CMK (cell line): ENCODE results near the gene MAP7.
"Not testable (repeated sequence)": the region's sequence is repeated elsewhere in the genome, so short reads cannot be mapped to it uniquely, and the experiment has no call there.

Experiments used
- DNase-seq: peaks from one replicate; pipeline ENCODE4 v3.0.0-alpha.2; 2010; ENCODE audit warnings: low read depth

Gene MAP7

DNA sequence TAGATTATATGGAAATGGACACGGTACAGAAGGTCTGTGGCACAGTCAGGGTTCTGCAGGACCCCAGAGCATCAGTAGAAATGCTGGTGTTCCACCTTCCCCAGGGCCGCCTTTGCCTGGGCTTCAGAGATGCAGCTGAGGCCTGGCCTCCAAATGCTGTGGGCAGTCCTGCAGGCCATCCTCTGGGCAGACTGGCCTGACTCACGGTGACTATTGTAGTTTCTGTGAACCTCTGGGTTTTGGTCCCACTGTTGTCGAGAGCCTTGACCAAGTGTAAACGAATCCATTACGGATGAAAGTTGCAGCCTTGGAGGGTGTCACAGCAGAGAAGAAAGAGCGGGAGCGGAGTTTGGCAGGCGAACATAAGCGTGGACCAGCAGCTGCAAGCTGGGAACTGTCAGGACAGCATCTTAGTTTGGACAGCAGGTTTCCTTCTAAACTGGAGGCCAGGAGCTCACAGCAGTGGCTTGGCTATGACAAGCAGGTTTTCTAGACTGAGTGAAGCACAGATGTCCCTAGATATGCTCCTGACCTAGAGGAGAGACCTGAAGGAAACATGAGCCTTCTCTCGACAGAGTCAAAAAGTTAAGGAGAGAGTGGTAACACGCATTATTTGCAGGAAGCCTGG lies 214.4 kb downstream of the MAP7 start:
- DNase-seq: no peak

DNA sequence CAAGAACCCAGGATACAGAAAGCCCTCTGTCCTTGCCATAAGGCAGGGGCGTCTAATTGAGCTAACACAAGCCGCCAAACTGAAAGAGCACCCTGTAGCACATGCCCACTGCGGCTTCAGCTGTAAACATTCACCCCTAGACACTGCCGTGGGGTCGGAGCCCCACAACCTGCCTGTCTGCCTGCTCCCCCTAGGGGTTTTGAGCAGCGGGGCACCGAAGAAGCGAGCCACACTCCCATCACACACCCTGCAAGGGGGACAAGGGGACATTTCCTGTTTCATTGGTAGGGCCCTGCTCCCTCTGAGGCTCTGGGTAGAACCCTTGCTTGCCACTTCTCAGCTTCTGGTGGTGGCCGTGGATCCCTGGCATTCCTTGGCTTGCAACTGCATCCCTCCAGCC lies 215.4 kb downstream of the MAP7 start:
- no peak for DNase-seq

DNA sequence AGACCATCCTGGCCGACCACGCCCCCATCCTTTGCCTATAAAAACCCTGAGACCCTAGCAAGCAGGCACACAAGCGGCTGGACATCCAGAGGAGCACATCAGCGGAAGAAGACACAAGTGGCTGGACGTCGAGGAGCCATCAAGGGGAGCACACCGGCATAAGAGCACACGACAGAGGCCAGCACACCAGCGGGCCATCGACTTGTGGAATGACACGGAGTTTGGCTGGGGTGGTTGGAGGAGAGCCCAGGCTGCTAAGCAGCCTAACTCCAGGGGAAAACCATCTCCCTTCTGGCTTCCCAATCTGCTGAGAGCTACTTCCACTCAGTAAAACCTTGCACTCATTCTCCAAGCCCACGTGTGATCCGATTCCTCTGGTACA lies 215.8 kb downstream of the MAP7 start:
- DNase-seq: no peak

DNA sequence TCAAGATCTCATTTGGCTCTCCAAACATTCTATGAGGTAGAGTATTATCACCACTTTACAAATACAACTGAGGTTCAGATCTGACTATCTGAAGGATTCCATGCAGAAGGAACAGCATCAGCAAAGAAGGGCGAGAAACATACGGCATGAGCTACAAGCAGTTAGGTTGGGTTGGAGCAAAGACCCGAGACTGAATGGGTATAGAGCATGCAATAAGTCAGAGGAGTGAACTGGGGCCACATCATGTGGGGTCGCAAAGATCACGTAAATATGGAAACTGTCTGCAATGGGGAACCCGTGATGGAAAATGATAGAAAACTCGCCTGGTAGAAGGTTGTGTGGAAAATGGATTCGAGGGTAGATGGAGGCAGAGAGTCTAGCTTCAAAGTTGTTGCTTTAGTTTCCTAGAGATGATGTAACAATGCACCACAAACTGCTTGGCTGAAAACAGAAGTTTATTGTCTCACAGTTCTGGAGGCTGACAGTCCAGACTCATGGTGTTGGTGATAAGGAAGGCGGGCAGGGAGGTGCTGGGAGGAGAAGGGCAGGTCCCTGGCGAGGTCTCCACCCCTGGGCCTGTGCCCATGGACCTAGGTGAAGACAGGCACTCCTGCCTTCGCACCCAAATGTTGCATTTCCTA lies 216.3 kb downstream of the MAP7 start:
- no peak for DNase-seq

DNA sequence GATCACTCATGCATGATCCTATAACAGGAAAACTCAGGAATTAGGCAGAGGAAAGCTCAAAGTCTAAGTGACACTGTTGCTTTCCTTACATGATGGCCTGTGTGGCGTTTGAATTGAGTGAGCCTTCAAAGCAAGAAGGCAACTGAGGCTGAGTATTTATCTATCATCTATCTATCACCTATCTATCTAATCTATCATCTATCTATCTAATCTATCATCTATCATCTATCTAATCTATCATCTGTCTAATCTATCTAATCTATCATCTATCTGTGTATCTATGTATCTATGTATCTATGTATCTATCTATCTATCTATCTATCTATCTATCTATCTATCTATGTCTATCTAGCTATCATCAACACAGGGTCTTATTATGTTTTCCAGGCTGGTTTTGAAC lies 218.8 kb downstream of the MAP7 start:
- DNase-seq: no peak

DNA sequence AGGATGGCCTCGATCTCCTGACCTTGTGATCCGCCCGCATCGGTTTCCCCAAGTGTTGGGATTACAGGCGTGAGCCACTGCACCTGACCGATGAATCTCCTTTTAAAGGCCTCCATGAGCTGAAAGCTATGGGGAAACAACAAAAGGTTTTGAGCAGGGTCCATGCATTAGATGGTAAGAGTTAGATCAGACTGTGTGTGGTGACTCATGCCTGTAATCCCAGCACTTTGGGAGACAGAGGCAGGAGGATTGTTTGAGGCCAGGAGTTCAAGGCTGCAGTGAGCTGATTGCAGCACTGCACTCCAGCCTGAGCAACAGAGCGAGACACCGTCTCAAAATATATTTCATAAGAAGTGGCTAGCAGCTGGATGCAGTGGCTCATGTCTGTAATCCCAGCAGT lies 219.6 kb downstream of the MAP7 start:
- no peak for DNase-seq

DNA sequence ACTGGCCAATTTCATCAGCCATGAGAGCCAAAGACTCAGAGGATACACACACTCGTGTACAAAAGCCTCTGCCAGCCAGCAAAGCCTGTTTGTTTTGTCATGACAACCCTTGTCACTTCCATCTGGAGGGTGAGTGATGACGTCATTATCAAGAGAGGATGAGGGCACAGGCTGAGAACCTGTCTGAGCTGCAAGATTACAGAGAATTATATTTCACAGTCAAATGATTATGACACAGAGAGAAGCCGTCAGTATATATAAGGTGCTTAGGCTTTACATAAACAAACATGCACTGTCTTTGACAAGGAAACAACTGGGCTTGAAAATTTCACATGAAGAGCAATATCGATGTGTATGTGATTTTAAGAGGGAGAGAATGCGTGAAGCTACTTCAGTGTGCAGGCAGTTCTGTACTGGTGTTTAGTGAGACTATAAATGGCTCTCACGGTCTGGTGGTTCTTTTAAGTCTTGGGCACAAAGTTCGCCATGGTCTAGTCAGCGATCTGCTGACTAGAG lies 224.1 kb downstream of the MAP7 start:
- no peak for DNase-seq

DNA sequence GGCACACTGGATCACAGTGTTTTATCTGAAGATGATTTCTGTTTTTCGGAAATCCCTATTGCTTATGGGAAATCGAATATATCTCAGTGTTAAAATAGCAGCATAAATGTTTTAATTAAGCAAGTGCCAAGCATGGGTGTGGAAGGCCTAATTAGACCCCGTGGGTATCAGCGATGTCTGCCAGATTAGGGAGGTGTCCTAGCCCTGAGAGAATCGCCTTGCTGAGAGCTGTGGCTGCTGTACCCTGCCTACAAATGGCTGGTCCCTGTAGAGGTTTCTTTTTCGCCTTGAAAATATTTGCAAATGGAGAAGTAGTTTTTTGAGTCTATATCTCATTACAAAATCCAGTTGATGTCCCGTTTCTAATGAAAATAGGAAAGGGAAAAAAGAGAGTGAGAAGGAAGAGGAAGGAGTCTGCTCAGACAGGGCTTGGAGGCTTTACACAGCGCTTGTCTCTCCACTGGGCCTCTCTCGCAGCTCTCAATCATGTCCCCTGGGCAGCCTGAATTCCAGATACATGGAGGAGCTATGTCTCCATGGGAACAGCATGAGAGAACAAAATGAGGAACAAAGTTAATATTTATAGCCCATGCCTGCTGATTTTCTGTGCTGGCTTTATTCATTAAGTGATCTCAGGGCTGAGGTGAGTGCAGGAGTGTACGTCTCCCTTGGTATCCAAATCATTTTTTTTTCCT lies 225.4 kb downstream of the MAP7 start:
- no peak for DNase-seq

DNA sequence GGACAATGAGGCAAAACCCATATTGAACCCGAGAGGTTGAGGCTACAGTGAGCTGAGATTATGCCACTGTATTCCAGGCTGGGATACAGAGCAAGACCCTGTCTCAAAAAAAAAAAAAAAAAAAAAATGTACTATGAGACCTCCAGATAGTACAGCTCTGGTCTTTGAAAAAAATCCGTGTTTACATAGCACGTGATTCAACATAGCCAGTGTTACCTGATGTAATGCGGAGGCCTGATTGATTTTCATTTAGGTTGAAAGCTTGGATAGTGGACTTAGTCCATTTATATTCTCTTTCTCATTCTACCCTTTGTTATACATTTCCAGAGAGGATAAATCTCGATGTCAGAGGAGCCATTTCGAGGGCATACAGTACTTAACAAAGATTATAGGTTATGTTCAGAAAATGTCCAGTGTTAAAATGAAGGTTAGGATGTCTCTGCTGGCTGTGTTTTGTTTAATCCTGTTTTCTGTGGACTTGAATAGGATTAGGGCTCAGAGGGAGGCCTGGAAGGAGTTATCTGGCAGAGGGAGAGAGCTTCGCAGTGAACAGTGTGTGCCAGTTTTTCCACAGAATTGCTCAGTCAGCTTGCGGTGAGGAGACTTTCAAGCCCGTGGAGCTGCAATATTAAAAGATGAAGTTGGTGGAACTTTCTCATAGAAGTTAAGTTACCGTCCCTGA lies 226.7 kb downstream of the MAP7 start:
- DNase-seq: no peak

DNA sequence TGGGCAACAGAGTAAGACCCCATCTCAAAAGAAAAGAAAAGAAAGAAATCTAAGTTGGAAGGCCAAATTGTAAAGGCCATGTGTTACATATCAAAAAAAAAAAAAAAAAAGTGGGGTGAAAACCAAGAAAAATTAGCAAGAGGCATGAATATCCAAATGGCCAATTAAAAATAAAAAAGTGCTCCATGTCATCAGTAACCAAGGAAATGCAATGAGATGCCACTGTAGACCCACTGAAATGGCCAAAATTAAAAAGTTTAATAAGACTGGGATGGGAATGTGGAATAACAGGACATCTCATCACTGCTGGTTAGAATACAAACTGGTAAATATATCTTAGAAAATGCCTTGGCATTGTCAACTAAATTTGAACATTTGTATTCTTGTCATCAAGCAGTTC lies 230.5 kb downstream of the MAP7 start:
- no peak for DNase-seq

DNA sequence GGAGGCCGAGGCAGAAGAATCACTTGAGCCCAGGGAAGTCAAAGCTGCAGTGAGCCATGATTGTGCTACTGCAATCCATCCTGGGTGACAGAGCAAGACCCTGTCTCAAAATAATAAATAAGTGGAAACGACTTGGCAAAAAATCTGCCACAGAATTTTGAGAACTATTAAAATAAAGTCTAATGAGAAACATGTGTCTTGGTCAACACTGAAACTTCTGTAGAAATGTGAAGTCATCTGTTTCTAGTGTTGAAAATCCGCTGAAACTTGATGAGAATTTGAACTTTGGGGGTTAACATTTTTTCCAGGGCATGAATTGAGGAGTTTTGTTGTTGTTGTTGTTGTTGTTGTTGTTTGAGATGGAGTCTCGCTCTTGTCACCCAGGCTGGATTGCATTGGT lies 231.5 kb downstream of the MAP7 start:
- DNase-seq: no peak

DNA sequence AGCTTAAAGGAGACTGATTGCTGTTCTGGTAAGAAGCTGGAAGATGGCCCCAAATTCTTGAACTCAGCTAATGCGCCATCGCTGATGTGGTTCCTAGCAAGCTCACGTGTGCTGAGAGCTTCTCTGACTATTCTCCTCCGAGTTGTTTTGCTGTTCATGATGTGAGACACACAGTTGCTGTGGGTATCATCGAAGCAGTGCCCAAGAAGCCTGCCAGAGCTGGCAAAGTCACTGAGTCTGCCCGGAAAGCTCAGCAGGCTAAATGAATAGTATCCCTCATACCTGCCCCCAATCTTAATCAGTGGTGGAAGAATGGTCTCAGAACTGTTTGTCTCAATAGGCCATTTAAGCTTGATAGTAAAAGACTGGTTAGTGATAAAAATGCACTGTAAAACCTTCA lies 232.3 kb downstream of the MAP7 start:
- DNase-seq: no peak

DNA sequence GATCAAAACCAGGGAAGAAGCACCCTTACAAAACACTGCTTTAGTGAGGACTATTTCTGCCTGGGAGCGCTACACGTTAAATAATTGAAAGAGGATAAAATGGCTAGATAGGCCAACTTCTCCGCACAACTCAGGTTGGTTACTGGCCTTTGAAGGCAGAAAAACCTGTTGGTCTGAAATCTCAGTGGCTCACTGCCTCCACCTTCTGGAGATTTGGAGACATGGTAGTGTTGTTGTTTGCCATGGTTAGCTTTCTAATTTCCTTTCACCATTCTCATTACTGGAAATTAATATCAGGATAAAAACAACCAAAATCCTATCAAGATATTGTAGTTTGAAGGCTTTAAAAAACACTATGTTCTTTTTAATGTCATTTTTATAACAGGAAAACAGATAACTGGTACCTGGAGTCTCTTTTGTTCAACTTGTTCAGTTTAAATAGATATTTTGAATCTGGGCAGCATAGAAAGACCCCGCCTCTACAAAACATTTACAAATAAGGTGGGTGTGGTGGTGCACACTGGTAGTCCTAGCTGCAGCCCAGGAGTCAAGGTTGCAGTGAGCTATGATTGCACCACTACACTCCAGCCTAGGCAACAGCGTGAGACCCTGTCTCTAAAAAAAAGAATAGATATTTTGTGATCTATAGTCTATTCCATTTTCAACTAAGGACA lies 233.1 kb downstream of the MAP7 start:
- peak; percentile 5 for DNase-seq

DNA sequence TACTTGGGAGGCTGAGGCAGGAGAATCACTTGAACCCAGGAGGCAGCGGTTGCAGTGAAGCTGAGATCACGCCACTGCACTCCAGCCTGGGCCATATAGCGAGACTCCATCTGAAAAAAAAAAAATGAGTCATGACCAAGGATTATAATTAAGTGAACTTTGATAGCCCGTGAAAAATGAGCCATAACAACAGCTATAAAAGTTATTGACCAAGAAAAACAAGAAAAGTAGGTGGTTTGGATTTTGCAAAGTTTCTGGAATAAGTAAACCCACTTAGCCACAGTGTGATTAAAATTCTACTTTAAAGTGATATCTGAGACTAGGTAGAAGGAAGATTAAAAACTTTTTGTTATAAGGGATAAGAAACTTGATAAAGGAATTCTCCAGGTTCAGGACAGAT lies 234.6 kb downstream of the MAP7 start:
- no peak for DNase-seq

DNA sequence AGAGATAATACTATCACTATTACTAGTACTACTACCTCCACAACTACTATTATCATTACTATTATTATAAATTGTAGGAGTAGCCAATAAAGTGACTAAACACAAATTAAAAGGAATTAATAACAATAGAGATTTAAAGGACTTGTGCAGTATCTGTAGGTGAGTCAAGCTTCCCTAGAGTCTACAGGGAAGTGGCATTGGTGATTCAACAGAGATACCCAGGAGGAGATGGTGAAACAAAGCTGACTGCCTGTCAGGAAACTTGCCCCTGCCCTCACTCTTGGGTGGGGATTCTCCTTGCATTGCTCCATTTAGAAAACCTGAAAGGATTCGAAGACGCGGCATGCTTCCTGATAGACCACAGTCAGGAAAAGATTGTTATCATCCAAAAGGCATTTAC lies 237.2 kb downstream of the MAP7 start:
- no peak for DNase-seq

DNA sequence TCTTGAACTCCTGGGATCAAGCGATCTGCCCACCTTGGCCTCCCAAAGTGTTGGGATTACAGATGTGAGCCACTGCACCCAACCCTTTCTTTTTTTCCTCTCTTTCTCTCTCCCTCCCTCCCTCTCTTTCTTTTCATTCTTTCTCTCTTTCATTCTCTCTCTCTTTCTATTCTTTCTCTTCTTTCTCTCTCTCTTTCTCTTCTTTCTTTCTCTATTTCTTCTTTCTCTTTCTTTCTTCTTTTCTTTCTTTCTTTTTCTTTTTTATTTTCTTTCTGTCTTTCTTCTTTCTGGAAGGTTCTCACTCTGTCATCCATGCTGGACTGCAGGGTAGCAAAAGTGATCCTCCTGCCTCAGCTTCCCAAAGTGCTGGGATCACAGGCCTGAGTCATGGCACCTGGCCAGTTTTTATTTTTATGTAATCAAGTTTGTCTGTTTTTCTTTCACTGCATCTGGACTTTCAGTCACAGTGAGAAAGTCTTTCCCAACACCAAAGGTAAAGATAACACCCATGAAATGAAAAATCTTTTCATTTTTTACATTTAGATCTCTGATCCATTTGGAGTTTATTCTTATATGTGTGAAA lies 240.4 kb downstream of the MAP7 start:
- no peak for DNase-seq

DNA sequence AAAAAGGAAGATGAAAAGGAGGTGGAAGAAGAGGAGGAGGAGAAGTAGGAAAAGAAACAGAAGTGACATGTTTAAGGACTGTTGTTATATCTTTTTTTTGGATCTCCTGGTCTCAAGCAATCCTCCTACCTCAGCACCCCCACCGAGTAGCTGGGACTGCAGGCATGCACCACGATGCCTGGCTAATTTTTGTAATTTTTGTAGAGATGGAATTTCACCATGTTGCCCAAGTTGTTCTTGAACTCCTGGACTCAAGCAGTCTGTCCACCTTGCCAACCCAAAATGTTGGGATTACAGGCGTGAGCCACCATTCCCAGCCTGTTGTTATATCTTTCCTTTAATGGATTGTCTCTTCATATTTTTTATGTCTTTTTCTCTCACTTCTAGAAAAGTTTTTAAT lies 241.1 kb downstream of the MAP7 start:
- no peak for DNase-seq

DNA sequence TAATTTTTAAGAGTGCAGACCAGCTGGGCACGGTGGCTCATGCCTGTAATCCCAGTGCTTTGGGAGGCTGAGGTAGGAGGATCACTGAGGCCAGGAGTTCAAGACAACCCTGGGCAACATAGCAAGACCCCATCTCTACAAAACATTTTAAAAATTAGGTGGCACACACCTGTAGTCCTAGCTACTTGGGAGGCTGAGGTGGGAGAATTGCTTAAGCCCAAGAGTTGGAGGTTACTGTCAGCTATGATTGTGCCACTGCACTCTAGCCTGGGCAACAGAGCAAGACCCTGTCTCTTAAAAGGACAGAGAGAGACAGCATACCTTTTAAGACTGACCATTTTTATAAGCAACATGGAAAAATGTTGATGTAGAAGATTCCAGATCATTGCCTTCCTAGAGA lies 241.8 kb downstream of the MAP7 start:
- DNase-seq: not testable (repeated sequence)

DNA sequence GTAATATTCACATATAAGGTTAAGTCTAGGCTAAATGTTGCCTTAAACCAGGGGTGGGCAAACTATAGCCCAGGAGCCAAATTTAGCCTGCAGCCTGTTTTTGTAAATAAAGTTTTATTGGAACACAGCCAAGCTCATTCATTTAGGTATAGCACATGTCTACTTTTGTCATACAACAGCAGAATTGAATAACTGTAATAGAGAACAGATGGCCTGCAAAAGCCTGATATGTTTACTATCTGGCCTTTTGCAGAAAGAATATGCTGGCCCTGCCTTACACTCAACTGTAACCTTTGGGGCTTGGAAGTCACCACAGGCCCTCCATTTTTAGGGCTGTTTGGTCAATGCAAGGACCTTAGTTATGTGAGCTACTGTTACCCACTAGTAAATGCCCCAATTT lies 242.9 kb downstream of the MAP7 start:
- DNase-seq: no peak

DNA sequence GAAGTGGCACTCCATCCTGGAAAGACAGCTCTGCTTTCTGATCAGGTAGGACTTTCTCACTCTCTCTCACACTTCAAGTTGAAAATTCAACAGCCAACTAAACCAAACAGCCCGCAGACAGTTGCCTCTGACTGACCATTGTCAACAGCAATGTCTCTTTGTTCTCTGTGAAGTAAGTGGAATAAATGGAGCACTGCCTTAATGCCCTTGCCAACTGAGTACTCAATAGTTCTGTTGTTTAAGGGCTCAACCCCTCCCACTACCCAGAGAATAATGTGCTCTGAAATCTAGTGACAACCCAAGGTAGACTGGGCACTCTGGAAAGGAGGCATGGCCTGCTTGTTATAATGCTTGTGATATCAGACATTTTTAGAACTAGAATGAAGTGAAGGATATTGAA lies 243.8 kb downstream of the MAP7 start:
- no peak for DNase-seq

DNA sequence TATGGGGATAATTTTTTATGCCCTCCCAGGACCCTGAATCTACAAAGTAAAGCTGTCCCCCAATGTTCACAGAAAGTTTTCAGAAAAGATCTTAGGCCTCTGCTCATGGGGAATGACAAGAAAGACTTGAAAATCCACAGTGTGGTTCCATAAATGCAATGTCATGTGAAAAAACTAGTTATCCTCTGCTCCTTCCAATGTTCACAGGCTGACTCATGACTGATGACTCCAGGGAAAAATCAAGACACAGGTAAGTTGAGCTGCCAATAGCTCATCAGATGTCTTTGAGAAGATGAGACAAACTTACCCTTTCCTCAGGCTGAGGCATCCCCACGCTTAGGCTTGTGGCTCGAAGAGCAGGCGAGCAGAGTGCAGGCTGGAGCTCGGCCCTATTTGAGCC lies 245.8 kb downstream of the MAP7 start:
- no peak for DNase-seq

DNA sequence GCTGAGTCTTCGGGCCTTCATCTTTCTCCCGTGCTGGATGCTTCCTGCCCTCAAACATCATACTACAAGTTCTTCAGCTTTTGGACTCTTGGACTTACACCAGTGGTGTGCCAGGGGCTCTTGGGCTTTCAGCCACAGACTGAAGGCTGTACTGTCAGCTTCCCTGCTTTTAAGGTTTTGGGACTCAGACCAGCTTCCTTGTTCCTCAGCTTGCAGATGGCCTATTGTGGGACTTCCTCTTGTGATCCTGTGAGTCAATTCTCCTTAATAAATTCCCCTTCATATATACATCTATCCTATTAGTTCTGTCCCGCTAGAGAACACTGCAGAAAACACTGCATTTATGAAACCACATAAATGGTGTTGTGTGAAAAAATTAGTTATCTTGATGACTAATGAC lies 246.7 kb downstream of the MAP7 start:
- DNase-seq: no peak
